Uterus (tissue), 4 donors: ENCODE data around the gene TGM2. TPM values are rescaled to one million over a fixed set of nuclear protein-coding genes. Genes with fewer than 3 reads are reported as not detected.

Experiments used
- DNase-seq, 2 donors: peaks; one replicate each; pipeline ENCODE4 v3.0.0-alpha.2; 2019 to 2020
- H3K27ac ChIP-seq, 2 donors: fragments of 200-600 bp; sonication (generic); 1 replicate in 1 of 2; 2 replicates in 1 of 2; pipeline ENCODE4 v1.5.1; 2016 to 2018
- H3K27me3 ChIP-seq, 2 donors: fragments of 200-600 bp; sonication (generic); one replicate each; pipeline ENCODE4 v1.5.1; 2018 to 2019; ENCODE audit warnings: control low read depth in 1 of 2
- H3K36me3 ChIP-seq, 2 donors: fragments of 200-600 bp; sonication (generic); one replicate each; pipeline ENCODE4 v1.5.1; 2019; ENCODE audit warnings: control low read depth in 1 of 2
- H3K4me1 ChIP-seq, 2 donors: fragments of 200-600 bp; sonication (generic); one replicate each; pipeline ENCODE4 v1.5.1; 2018 to 2019; ENCODE audit warnings: control low read depth in 1 of 2
- H3K4me3 ChIP-seq, 2 donors: fragments of 200-600 bp; sonication (generic); 1 replicate in 1 of 2; 2 replicates in 1 of 2; pipeline ENCODE4 v1.5.1; 2018 to 2019; ENCODE audit warnings: mild to moderate bottlenecking in 1 of 2
- H3K9me3 ChIP-seq, 2 donors: fragments of 200-600 bp; sonication (generic); one replicate each; pipeline ENCODE4 v1.5.1; 2019; ENCODE audit warnings: control low read depth in 1 of 2
- CTCF ChIP-seq, 4 experiments: fragments of 200-600 bp in 2 of 4; fragments of 450-650 bp in 2 of 4; sonication (generic) in 2 of 4; IDR thresholded peaks; one replicate each; pipeline ENCODE4 v1.5.1; 2016 to 2019; ENCODE audit warnings: antibody characterized with exemption in 4 of 4, mild to moderate bottlenecking in 2 of 4, moderate library complexity in 1 of 4
- POLR2A ChIP-seq, 2 donors: fragments of 450-650 bp; IDR thresholded peaks; one replicate each; pipeline ENCODE4 v1.6.1; 2016; ENCODE audit warnings: antibody characterized with exemption in 2 of 2, mild to moderate bottlenecking in 1 of 2, moderate library complexity in 1 of 2
- intact Hi-C: fragments of 100-400 bp; cut with DNase I; formaldehyde crosslinking; loops from one replicate; pipeline ENCODE4 v1.15.1; 2023; ENCODE audit warnings: low total_unique reads
- small RNA-seq: library from RNA; depleted of rRNA; stranded (forward); fragments of <200 nt; gene quantifications from one replicate; pipeline ENCODE3, GENCODE V24; 2016
- total RNA-seq, 4 donors: library from RNA; depleted of rRNA in 3 of 4; stranded (reverse); fragments of >200 nt in 3 of 4; gene quantifications; one replicate each; pipeline versions ENCODE4 v1.1.0 to v1.2.4, GENCODE V29; 2014 to 2023
- donor health status: DM: yes; HTN: yes; CAD: no.

The TGM2 gene
- total RNA-seq, 4 donors from 2014 or later = 136 to 639 (median 209) TPM

- no peak for DNase-seq
- peak overlapping the region; percentile 82 to 86 for H3K27ac ChIP-seq
- peaks cover 0 to 19% of the 10 kb centered on the region in 2 donors for H3K4me1 ChIP-seq
- no peak overlapping the region for H3K4me3 ChIP-seq
- no peaks in the 10 kb centered on the region for H3K9me3 ChIP-seq
- no peaks in the 10 kb centered on the region for H3K27me3 ChIP-seq
- TF ChIP-seq POLR2A (IDR thresholded peaks at IDR 0.05) (no peak), CTCF (IDR thresholded peaks at IDR 0.05) (no peak)
- intact Hi-C loops = no loop called here
- no peaks in the 10 kb centered on the region for H3K36me3 ChIP-seq
Observed at GRCh38 chr20:38078084-38078483, 87.0 kb downstream of the TGM2 start.

Small RNAs within 50 kb of the gene (small RNA-seq; reads per million reads assigned to genes)
- not detected for gene RN7SL237P

Other genes starting within 250 kb of the TGM2 start
- 10 to 100 TPM in 3 of 4 donors, 1 to 10 TPM in 1; 5.3 to 33.2 (median 24.4) TPM for gene TTI1, start 131.8 kb downstream of the TGM2 start, total RNA-seq
- 10 to 100 TPM in 3 of 4 donors, 1 to 10 TPM in 1; 7.9 to 71.3 (median 26.1) TPM for gene RPRD1B, start 131.5 kb downstream of the TGM2 start, total RNA-seq
- gene KIAA1755, start 95.5 kb upstream of the TGM2 start, total RNA-seq = 10 to 100 TPM in 3 of 4 donors, 1 to 10 TPM in 1; 5.3 to 47.6 (median 15.7) TPM
- gene BPI, start 138.9 kb upstream of the TGM2 start, total RNA-seq = 10 to 100 TPM in 1 of 4 donors, 1 to 10 TPM in 1, under 1 TPM in 1, not detected in 1; 0.27 to 11.5 (median 3.5) TPM
- gene LBP, start 181.2 kb upstream of the TGM2 start, total RNA-seq = not detected